HG03565 (cell line): ENCODE results near the gene LRRC70.
"Not testable (repeated sequence)": the region's sequence is repeated elsewhere in the genome, so short reads cannot be mapped to it uniquely, and the experiment has no call there.

Experiments
- ATAC-seq: cut with Tn5 transposase; IDR thresholded peaks from one replicate; pipeline ENCODE4 v1.9.1; 2021; ENCODE audit warnings: mild to moderate bottlenecking, moderate library complexity; ENCODE audit not compliant: unreplicated experiment

LRRC70 gene

DNA sequence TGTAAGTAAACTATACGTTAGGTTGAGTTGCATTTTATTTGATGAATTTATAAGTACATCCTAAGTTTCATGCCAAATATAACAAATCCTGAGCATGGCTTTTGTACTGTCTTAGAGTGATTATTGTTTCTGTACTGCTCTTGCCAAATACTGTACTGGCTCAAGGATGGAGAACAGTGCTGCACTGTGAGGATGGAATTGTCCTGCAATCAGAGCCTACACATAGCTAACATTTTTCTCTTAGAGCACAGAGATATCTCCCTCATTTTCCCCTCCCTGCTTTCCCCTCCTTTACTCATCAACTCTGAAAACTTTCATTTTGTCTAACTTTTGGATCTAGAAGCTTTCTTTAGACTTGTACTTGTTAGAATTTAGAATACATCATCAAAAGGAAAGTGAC is 28.3 kb downstream of the LRRC70 start:
- no peak for ATAC-seq

DNA sequence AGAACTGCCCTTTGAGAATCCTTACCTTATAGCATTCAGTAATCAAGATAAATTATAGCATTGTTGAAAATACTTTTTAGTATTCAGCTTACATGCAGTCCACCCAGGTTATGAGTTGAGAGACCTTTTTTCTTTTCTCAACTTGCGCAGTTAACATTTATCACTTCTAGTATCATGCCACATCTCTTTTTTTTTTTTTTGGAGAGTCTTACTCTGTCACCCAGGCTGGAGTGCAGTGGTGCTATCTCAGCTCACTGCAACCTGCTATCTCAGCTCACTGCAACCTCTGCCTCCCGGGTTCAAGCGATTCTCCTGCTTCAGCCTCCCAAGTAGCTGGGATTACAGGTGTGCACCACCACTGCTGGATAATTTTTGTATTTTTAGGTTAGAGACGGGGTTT is 29.0 kb downstream of the LRRC70 start:
- no peak for ATAC-seq

DNA sequence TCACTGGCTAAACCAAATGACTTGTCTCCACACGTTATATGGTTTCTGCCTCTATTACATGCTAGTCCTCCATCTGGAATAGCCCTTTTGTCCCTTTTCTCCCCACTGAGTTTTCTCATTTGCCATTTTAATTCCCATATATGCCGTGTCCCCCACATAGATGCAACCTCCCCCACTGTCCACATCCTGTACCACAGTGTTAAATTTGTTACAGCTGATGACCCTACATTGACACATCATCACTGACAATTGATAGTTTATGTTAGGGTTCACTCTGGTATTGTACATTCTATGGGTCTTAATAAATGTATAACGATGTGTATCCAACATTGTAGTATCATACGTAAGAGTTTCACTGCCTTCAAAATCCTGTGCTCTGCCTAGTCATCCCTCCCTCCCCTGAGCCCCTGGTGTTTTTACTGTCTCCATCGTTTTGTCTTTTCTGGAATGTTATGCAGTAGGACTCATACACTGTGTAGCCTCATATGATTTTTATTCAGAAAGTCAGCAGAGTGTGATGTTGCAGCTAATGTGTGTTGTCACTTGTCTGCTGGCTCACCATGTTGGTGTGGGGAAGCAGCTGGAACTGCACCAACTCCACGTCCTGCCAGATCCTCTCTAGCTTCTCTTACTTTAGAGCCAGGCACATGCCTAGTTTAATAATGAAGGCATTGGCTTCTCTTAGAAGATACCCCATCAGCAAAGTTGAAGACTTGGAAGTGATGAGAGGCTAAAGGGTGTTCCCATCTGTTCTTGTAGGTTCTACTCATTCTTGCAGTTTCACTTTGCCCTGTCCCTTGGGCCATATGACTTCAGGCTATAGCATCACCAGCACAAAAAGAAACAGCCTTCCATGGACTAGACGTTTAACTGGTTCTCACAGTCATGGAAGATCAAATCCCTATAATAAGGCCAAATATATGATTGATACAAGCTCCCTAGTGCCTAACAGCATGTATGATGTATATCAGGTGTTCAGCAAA is 30.2 kb downstream of the LRRC70 start:
- ATAC-seq: no peak

DNA sequence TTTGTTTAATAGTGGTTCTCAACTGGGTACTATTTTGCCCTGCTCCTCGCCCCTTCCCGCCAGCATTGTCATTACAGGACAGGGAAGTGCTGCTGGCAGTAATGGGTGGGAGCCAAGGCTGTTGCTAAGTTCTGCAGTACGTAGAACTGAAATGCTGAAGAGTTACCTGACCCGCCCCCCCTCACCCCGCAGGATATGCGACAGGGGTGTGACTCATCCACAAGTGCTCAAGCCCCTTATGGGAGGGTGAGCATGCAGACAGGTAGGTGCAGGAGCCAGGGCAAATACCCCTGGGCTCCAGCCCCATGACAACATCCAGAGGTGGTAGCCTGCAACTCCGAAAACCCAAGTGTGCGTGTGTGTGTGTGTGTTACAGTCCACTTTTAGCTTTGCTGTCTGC is 35.7 kb downstream of the LRRC70 start:
- ATAC-seq: no peak

DNA sequence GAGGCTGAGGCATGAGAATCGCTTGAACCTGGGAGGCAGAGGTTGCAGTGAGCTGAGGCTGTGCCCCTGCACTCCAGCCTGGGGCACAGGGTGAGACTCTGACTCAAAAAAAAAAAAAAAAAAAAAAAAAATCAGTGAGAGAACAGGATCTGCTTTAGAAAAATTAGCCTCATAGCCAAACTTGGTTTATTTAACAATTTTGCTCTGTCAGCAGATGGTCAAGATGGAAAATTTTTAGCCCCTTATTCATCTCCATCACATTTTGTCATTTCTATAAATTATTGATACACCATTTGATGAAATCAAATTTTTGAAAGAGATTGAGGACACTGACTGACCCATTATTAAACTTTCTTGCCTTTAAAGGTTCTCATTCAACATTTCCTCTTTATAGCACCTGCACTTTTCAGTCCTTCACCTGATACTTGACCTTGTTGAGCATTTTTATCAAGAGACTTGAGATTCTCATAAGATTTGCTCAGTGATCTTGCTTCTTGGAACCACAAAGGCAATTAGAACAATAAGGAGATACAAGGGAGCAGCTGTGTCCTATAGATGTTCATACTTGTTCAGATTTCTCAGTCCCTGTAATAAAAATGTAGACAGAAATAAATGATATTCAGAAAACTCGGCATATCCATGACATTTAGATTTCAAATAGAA is 38.1 kb downstream of the LRRC70 start:
- no peak for ATAC-seq

DNA sequence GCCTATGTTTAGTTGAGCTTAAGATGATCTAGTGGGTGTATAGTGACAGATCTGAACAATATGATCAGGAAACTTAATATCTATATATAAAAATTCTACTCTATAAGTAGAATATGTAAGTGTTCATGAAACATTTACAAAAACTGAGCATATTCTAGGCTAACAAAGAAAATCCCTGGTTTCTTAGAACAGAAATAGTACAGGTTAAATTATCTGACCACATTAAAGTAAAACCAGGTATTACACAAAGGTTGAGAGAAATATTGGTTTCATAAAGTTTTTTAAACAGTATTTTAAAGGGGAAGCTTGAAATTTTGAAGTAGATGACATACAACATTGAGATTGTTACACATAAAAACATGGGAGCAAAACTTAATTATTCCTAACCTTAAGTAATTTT is 39.3 kb downstream of the LRRC70 start:
- ATAC-seq: no peak

DNA sequence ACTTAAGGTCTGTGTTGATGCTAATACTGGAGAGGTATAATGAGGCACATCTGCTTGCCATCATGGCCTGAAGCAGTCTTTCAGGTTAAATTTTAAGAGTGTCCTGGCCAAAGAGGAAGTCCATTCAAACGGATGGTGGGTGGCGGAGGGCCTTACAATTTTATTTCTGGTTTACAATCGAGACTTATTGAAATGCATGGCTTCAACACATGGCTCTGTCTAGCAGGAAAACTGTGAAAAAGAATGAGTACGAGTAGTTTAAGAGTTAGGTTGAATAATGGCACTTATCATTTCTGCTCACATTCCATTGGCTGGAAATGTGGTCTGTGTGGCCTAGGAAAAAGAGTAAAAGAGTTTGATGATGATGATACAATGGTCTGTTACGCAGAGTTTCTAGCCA is 42.1 kb downstream of the LRRC70 start:
- no peak for ATAC-seq

DNA sequence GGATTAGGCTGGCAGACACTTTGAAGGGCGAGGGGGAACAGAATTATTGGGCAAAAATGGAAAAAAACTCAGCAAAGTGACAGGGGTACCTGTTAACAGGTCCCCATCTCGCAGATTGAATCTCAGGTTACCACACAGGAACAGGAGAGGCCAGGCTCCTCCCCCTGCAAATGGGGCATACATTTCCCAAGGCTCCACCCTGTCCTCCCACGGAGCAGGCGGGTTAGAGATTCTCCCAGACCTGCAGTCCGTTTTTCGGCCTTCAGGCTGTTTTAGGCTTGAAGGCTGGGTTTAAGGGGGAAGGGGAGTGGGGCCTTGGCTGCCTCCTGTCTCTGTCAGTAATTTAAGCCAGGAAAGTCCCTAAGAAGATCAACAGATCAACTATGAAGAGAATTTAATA is 42.7 kb downstream of the LRRC70 start:
- no peak for ATAC-seq

DNA sequence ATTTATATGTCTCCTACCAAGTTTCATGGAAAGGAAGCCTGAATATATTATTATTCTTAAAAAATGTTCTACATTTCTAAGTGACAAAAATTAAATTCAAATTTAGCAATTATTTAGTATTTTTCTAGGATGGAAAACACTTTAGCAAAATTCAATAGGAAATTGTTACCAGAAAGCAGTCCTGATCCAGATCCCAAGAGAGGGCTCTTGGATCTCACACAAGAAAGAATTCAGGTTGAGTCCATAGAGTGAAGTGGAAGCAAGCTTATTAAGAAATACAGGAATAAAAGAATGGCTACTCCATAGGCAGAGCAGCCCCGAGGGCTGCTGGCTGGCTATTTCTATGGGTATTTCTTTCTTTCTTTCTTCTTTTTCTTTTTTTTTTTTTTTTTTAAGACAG is 44.7 kb downstream of the LRRC70 start:
- ATAC-seq: no peak

DNA sequence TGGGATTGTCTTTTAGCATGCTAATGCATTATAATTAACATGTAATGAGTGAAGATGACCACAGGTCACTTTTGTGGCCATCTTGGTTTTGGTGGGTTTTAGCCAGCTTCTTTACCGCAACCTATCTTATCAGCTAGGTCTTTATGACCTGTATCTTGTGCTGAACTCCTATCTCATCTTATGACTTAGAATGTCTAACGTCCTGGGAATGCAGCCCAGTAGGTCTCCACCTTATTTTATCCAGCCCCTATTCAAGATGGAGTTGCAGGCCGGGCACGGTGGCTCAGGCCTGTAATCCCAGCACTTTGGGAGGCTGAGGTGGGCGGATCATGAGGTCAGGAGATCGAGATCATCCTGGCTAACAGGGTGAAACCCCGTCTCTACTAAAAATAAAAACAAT is 45.8 kb downstream of the LRRC70 start:
- ATAC-seq: not testable (repeated sequence)

DNA sequence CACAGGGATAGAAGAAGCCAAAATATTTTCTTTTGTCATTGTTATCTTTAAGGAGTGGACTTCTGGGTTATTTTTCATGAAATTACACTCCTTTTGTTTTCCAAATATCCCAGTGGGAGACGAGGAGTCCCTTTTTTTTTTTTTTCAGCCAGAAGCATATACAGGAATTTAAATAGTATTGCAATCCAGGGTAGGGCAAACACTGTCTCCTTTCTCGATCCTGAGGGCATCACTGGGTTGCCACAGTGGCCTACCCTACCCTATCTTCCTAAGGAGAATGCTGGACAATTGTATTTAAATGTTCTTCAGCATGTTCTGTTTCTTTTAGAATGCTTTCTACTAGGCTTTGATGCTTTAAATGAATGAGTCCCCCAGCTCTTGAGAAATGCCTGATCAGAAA is 47.9 kb downstream of the LRRC70 start:
- no peak for ATAC-seq

DNA sequence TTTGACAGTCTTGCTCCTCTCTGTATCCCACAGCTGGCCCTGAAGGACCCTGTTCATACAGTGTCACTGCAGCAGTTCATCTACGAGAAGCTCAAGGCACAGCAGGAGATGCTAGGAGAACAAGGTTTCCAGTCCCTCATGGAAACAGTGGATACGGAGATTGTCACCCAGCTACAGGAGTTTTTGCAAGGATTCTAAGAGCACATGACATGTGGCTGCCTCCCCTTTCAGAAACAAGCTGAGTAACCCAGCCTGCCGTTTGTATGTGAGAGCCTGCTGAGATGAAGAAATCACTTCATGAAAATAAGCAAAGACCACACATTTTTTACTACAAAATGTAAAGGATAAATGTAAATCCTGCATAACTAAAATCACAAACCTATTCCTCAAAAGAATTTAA is 48.5 kb downstream of the LRRC70 start:
- no peak for ATAC-seq

DNA sequence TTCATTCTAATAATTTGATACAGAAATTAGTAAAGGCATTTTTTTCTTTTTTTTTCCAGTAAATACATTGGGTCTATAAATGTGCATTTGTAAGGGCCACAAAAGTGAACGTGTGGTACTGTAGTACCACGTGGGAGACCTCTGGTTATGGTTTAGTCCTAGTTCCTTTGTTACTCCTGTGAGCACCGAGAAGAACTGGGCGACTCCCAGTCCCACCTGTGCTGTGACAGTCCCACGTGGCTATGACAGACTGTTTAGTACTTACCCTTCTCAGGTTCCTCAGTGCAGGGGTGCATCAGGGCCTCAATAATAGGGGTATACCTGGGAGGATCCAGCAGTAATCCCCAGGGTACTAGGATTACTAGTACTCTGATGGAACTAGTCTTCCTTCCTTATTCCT is 49.3 kb downstream of the LRRC70 start:
- ATAC-seq: no peak
